ENCODE data around the gene RGS3.

The RGS3 gene

GRCh38 chr9:113574441-113575262, 111.1 kb downstream of the RGS3 start:
- no peak for DNase-seq

GRCh38 chr9:113577525-113578261, 114.2 kb downstream of the RGS3 start:
- no peak for DNase-seq

- DNase-seq: no peak
These were observed 114.8 kb downstream of the RGS3 start for GRCh38 chr9:113578279-113578865.

GRCh38 chr9:113578882-113579282, 115.4 kb downstream of the RGS3 start:
- peak; percentile 80 to 81 for DNase-seq

GRCh38 chr9:113579283-113580040, 115.9 kb downstream of the RGS3 start:
- DNase-seq: peak; percentile 16 to 54

GRCh38 chr9:113580041-113580953, 116.8 kb downstream of the RGS3 start:
- DNase-seq: peak; percentile 65 to 81

GRCh38 chr9:113580954-113581311, 117.4 kb downstream of the RGS3 start:
- no peak for DNase-seq

GRCh38 chr9:113581865-113582697, 118.6 kb downstream of the RGS3 start:
- peak; percentile 84 to 87 for DNase-seq

GRCh38 chr9:113582698-113583200, 119.2 kb downstream of the RGS3 start:
- no peak for DNase-seq

GRCh38 chr9:113583511-113584427, 120.2 kb downstream of the RGS3 start:
- no peak for DNase-seq

- no peak for DNase-seq
These were observed 121.0 kb downstream of the RGS3 start for GRCh38 chr9:113584428-113585084.

GRCh38 chr9:113585085-113585442, 121.5 kb downstream of the RGS3 start:
- no peak for DNase-seq

- DNase-seq: no peak
These were observed 122.0 kb downstream of the RGS3 start for GRCh38 chr9:113585555-113585954.

- DNase-seq: no peak
These were observed 124.0 kb downstream of the RGS3 start for GRCh38 chr9:113587471-113588031.

- DNase-seq: no peak
These were observed 124.8 kb downstream of the RGS3 start for GRCh38 chr9:113588242-113588810.

GRCh38 chr9:113588936-113589335, 125.4 kb downstream of the RGS3 start:
- DNase-seq: no peak

GRCh38 chr9:113589407-113589806, 125.9 kb downstream of the RGS3 start:
- peak in 1 of 2 donors; percentile 19 for DNase-seq

GRCh38 chr9:113589890-113590289, 126.4 kb downstream of the RGS3 start:
- DNase-seq: peak; percentile 38 to 54
